CD4-positive, alpha-beta memory T cell (primary cell): ENCODE data around the gene ZMPSTE24. TPM values are rescaled to one million over a fixed set of nuclear protein-coding genes. Genes with fewer than 3 reads are reported as not detected.

ENCODE experiments used
- CTCF ChIA-PET: fragments of 350-600 bp; sonication (Branson Sonifier 250); formaldehyde crosslinking; loops from one replicate; lab custom pipeline; 2021; ENCODE audit warnings: inconsistent platforms; ENCODE audit not compliant: partially characterized antibody; lab: Charles Lee
- POLR2A ChIA-PET: fragments of 350-600 bp; sonication (Branson Sonifier 250); formaldehyde crosslinking; loops from one replicate; lab custom pipeline; 2021; ENCODE audit not compliant: partially characterized antibody; lab: Charles Lee
- DNase-seq, 5 donors: peaks; one replicate each; pipeline versions ENCODE4 v3.0.0 to v3.0.0-alpha.2; 2020 to 2022; ENCODE audit warnings: mixed read lengths in 1 of 5
- H3K27ac ChIP-seq: one replicate; pipeline ENCODE4 v1.7.0; 2013; ENCODE audit warnings: low read depth, low read length
- H3K27me3 ChIP-seq: 2 replicates; pipeline ENCODE4 v1.7.0; 2013; ENCODE audit warnings: mild to moderate bottlenecking, low read length, moderate library complexity; ENCODE audit not compliant: insufficient read depth
- H3K36me3 ChIP-seq: 2 replicates; pipeline ENCODE4 v1.7.0; 2013; ENCODE audit warnings: mild to moderate bottlenecking, low read length, moderate library complexity; ENCODE audit not compliant: insufficient read depth
- H3K4me1 ChIP-seq: 2 replicates; pipeline ENCODE4 v1.7.0; 2013; ENCODE audit warnings: mild to moderate bottlenecking, low read length, moderate library complexity; ENCODE audit not compliant: insufficient read depth
- H3K4me3 ChIP-seq, 2 donors: one replicate each; pipeline ENCODE4 v1.7.0; 2013; ENCODE audit warnings: low read length in 2 of 2, mild to moderate bottlenecking in 1 of 2
- H3K9me3 ChIP-seq, 2 donors: one replicate each; pipeline ENCODE4 v1.7.0; 2013; ENCODE audit warnings: low read length in 2 of 2, control low read depth in 1 of 2; ENCODE audit not compliant: control insufficient read depth in 1 of 2
- H3K27ac Mint-ChIP-seq, 7 donors: one replicate each; pipeline ENCODE4 v1.8.0; 2020 to 2021; ENCODE audit warnings: mixed read lengths in 7 of 7, mild to moderate bottlenecking in 6 of 7, inconsistent platforms in 3 of 7, moderate library complexity in 3 of 7
- H3K27me3 Mint-ChIP-seq, 2 donors: one replicate each; pipeline ENCODE4 v1.8.0; 2020 to 2021; ENCODE audit warnings: mixed read lengths in 2 of 2
- H3K36me3 Mint-ChIP-seq, 2 donors: one replicate each; pipeline ENCODE4 v1.8.0; 2020 to 2021; ENCODE audit warnings: mixed read lengths in 2 of 2, inconsistent platforms in 1 of 2, mild to moderate bottlenecking in 1 of 2
- H3K4me1 Mint-ChIP-seq, 4 donors: one replicate each; pipeline ENCODE4 v1.8.0; 2020 to 2021; ENCODE audit warnings: mixed read lengths in 4 of 4, mild to moderate bottlenecking in 1 of 4
- H3K4me3 Mint-ChIP-seq, 8 donors: one replicate each; pipeline ENCODE4 v1.8.0; 2020 to 2021; ENCODE audit warnings: mixed read lengths in 8 of 8, mild to moderate bottlenecking in 7 of 8, moderate library complexity in 6 of 8, inconsistent platforms in 3 of 8
- H3K9me3 Mint-ChIP-seq, 8 donors: one replicate each; pipeline ENCODE4 v1.8.0; 2020 to 2021; ENCODE audit warnings: mixed read lengths in 8 of 8, mild to moderate bottlenecking in 5 of 8, inconsistent platforms in 3 of 8, moderate library complexity in 1 of 8
- intact Hi-C: fragments of 100-400 bp; cut with micrococcal nuclease; formaldehyde crosslinking; loops from one replicate; pipeline ENCODE4 v1.15.1; 2023
- polyA plus RNA-seq, 2 donors: library from polyadenylated mRNA; unstranded; fragments of 300-500 nt; fragmentation: Illumina TruSeq; gene quantifications; one replicate each; pipeline ENCODE4 v1.2.3, GENCODE V29; 2021
- total RNA-seq, 2 experiments: library from RNA; stranded (reverse); gene quantifications; one replicate each; pipeline ENCODE4 v1.2.3, GENCODE V29; 2021

ZMPSTE24 gene
- total and polyA plus RNA-seq, 4 experiments from 2014 or later, result 19.7 to 44.1 (median 24.0) TPM

GRCh38 chr1:40281853-40282252 lies 23.8 kb downstream of the ZMPSTE24 start:
- Mint-ChIP-seq H3K36me3 (peaks cover 20 to 47% of the 10 kb centered on the region in 2 donors), H3K27ac (no peak overlapping the region), H3K4me3 (no peak overlapping the region), H3K27me3 (no peaks in the 10 kb centered on the region), H3K4me1 (peaks cover 0 to 14% (median 5%) of the 10 kb centered on the region in 4 donors), H3K9me3 (no peaks in the 10 kb centered on the region)
- Histone ChIP-seq H3K27me3 (no peaks in the 10 kb centered on the region), H3K4me1 (no peaks in the 10 kb centered on the region), H3K36me3 (peaks cover 10% of the 10 kb centered on the region), H3K27ac (no peak overlapping the region), H3K9me3 (no peaks in the 10 kb centered on the region), H3K4me3 (no peak overlapping the region)
- no peak for DNase-seq
- ChIA-PET POLR2A (no interaction called here), CTCF (interaction anchor here (1.0 to 2.0 kb wide), 6 partner anchors 9 to 203 kb away, joined by 3 to 11 read pairs (median 6); no protein-coding TSS in a partner anchor)
- intact Hi-C loops, result no loop called here

DNA sequence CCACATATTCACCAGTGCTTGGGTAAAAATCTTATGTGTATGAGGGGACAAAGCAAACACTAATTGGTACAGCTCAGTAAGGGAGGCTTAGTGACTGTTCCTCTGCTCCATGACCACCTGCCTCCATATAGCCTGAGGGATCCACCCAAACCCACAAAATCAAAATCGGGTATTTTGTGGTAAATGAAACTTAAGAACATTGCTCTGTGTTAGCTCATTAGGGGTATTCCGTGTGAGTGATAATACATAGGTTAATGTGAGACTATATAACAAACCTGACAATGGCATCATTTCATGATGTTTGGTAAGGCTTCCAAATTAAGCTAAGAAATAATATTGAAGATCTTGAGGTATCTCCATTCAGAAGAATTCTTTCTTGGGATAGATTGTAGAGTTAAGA lies 33.3 kb downstream of the ZMPSTE24 start:
- H3K36me3 Mint-ChIP-seq, result peaks cover 36 to 55% of the 10 kb centered on the region in 2 donors
- no peaks in the 10 kb centered on the region for H3K4me1 Mint-ChIP-seq
- H3K36me3 ChIP-seq, result peaks cover 31% of the 10 kb centered on the region
- H3K27ac Mint-ChIP-seq, result peak overlapping the region in 2 of 7 donors; percentile 18 to 78
- POLR2A ChIA-PET, result interaction anchor here (1.1 kb wide), 1 partner anchor 34 kb away, joined by 3 read pairs; the partner anchor contains the start of gene ZMPSTE24
- no peaks in the 10 kb centered on the region for H3K9me3 ChIP-seq
- no peak overlapping the region for H3K27ac ChIP-seq
- H3K27me3 Mint-ChIP-seq, result no peaks in the 10 kb centered on the region
- no peaks in the 10 kb centered on the region for H3K9me3 Mint-ChIP-seq
- H3K4me1 ChIP-seq, result no peaks in the 10 kb centered on the region
- intact Hi-C loops, result no loop called here
- CTCF ChIA-PET, result interaction anchor here (0.6 to 6.8 kb wide), 7 partner anchors 10 to 920 kb away, joined by 3 to 30 read pairs (median 5); partner anchors contain the start of gene COL9A2
- DNase-seq, result no peak
- H3K27me3 ChIP-seq, result no peaks in the 10 kb centered on the region
- no peak overlapping the region for H3K4me3 ChIP-seq
- no peak overlapping the region for H3K4me3 Mint-ChIP-seq

- intact Hi-C loops, result no loop called here
- Histone ChIP-seq H3K4me3 (no peak overlapping the region), H3K36me3 (no peaks in the 10 kb centered on the region), H3K4me1 (no peaks in the 10 kb centered on the region), H3K27ac (no peak overlapping the region), H3K9me3 (no peaks in the 10 kb centered on the region), H3K27me3 (no peaks in the 10 kb centered on the region)
- Mint-ChIP-seq H3K4me1 (no peaks in the 10 kb centered on the region), H3K36me3 (no peaks in the 10 kb centered on the region), H3K27ac (no peak overlapping the region), H3K4me3 (no peak overlapping the region), H3K27me3 (no peaks in the 10 kb centered on the region), H3K9me3 (no peaks in the 10 kb centered on the region)
- ChIA-PET CTCF (interaction anchor here (1.2 kb wide), 1 partner anchor 16 kb away, joined by 3 read pairs; no protein-coding TSS in a partner anchor), POLR2A (no interaction called here)
- DNase-seq, result no peak
Measured at GRCh38 chr1:40299366-40300248, 41.6 kb downstream of the ZMPSTE24 start.

DNA sequence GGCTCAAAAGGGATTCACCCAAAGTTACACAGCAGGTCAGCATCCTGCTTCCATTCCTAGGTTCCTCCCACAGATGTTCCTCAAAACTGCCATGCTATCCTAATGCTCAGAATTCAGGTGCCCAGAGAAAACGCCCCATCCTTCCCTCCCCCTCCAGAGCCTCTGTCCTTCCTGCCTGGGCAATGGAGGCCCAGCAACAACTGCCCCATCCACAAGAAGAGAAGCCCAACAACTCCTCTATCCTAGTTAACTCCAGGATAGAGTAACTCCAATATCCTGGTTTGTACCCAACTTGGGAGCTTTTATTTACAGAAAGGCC lies 42.2 kb downstream of the ZMPSTE24 start:
- no peak overlapping the region for H3K27ac ChIP-seq
- Mint-ChIP-seq H3K4me1 (no peaks in the 10 kb centered on the region), H3K27me3 (no peaks in the 10 kb centered on the region), H3K9me3 (no peaks in the 10 kb centered on the region), H3K27ac (no peak overlapping the region), H3K4me3 (no peak overlapping the region), H3K36me3 (no peaks in the 10 kb centered on the region)
- H3K36me3 ChIP-seq, result no peaks in the 10 kb centered on the region
- no peaks in the 10 kb centered on the region for H3K27me3 ChIP-seq
- no peak for DNase-seq
- ChIA-PET POLR2A (no interaction called here), CTCF (interaction anchor here (1.2 kb wide), 1 partner anchor 16 kb away, joined by 3 read pairs; no protein-coding TSS in a partner anchor)
- H3K4me1 ChIP-seq, result no peaks in the 10 kb centered on the region
- intact Hi-C loops, result no loop called here
- H3K9me3 ChIP-seq, result no peaks in the 10 kb centered on the region
- H3K4me3 ChIP-seq, result no peak overlapping the region

- Histone ChIP-seq H3K36me3 (no peaks in the 10 kb centered on the region), H3K27ac (no peak overlapping the region), H3K9me3 (no peaks in the 10 kb centered on the region), H3K4me1 (no peaks in the 10 kb centered on the region), H3K4me3 (no peak overlapping the region), H3K27me3 (no peaks in the 10 kb centered on the region)
- ChIA-PET POLR2A (no interaction called here), CTCF (no interaction called here)
- no peaks in the 10 kb centered on the region for H3K9me3 Mint-ChIP-seq
- no peaks in the 10 kb centered on the region for H3K4me1 Mint-ChIP-seq
- H3K27me3 Mint-ChIP-seq, result no peaks in the 10 kb centered on the region
- H3K36me3 Mint-ChIP-seq, result no peaks in the 10 kb centered on the region
- intact Hi-C loops, result no loop called here
- no peak overlapping the region for H3K4me3 Mint-ChIP-seq
- no peak for DNase-seq
- no peak overlapping the region for H3K27ac Mint-ChIP-seq
Measured at GRCh38 chr1:40300651-40301050, 42.6 kb downstream of the ZMPSTE24 start.

DNA sequence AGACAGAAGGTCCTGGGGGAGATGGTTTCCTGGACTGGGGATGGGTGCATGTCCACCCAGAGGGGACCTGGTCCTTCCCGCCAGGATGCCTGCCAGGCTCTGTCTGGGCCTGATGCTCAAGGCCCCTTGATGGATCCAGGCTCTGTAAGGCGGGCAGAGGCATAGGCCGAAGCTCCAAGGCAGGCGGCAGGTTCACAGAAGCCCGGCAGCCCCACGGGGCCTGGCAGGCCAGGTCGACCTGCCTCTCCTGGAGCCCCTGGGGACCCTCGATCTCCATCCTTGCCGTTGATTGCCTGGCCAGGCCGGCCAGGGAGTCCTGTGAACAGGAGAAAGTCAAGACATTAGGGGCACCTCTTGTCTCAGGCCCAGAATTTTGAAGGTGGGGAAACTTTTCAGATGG lies 43.0 kb downstream of the ZMPSTE24 start:
- DNase-seq, result no peak
- intact Hi-C loops, result no loop called here
- no peak overlapping the region for H3K4me3 Mint-ChIP-seq
- no peaks in the 10 kb centered on the region for H3K27me3 ChIP-seq
- H3K36me3 Mint-ChIP-seq, result no peaks in the 10 kb centered on the region
- POLR2A ChIA-PET, result no interaction called here
- no peaks in the 10 kb centered on the region for H3K36me3 ChIP-seq
- no peaks in the 10 kb centered on the region for H3K9me3 ChIP-seq
- H3K4me1 Mint-ChIP-seq, result no peaks in the 10 kb centered on the region
- H3K4me1 ChIP-seq, result no peaks in the 10 kb centered on the region
- no peaks in the 10 kb centered on the region for H3K27me3 Mint-ChIP-seq
- H3K27ac ChIP-seq, result no peak overlapping the region
- H3K4me3 ChIP-seq, result no peak overlapping the region
- H3K9me3 Mint-ChIP-seq, result no peaks in the 10 kb centered on the region
- CTCF ChIA-PET, result no interaction called here
- H3K27ac Mint-ChIP-seq, result no peak overlapping the region

GRCh38 chr1:40301541-40302299 lies 43.7 kb downstream of the ZMPSTE24 start:
- H3K27me3 Mint-ChIP-seq, result no peaks in the 10 kb centered on the region
- no peaks in the 10 kb centered on the region for H3K36me3 Mint-ChIP-seq
- peak overlapping the region in 1 of 7 donors; percentile 64 for H3K27ac Mint-ChIP-seq
- ChIA-PET CTCF (no interaction called here), POLR2A (no interaction called here)
- no peak for DNase-seq
- no peaks in the 10 kb centered on the region for H3K27me3 ChIP-seq
- no peak overlapping the region for H3K27ac ChIP-seq
- no peaks in the 10 kb centered on the region for H3K4me1 Mint-ChIP-seq
- no peaks in the 10 kb centered on the region for H3K36me3 ChIP-seq
- no peak overlapping the region for H3K4me3 Mint-ChIP-seq
- no peaks in the 10 kb centered on the region for H3K9me3 Mint-ChIP-seq
- intact Hi-C loops, result no loop called here
- no peaks in the 10 kb centered on the region for H3K4me1 ChIP-seq
- H3K9me3 ChIP-seq, result no peaks in the 10 kb centered on the region
- no peak overlapping the region for H3K4me3 ChIP-seq
